HepG2 (cell line): ENCODE data around the gene TSPAN9. TPM values are rescaled to one million over a fixed set of nuclear protein-coding genes. Genes with fewer than 3 reads are reported as not detected.

Experiments used
- ATAC-seq: fragments of 200-7000 bp; cut with Tn5 transposase; 3 replicates; pipeline ENCODE4 v1.9.1; 2020; ENCODE audit warnings: mild to moderate bottlenecking, moderate library complexity
- BruUV-seq: library from RNA; stranded (reverse); fragments of 400-500 nt; replicated peaks from 2 replicates; lab custom pipeline; 2021; lab: Mats Ljungman, UMichigan
- CTCF ChIA-PET: fragments of 300-600 bp; formaldehyde crosslinking; extraction: SDS; loops from one replicate; lab custom pipeline; 2021; ENCODE audit warnings: low total read pairs, inconsistent platforms, low intra/inter-chr PET ratio; lab: Yijun Ruan, JAX
- POLR2A ChIA-PET: fragments of 350-600 bp; sonication (Branson Sonifier 250); formaldehyde crosslinking; loops from one replicate; lab custom pipeline; 2020; ENCODE audit warnings: antibody characterized with exemption, inconsistent platforms; lab: Yijun Ruan, JAX
- DNase-seq: peaks from one replicate; pipeline ENCODE4 v3.0.0-alpha.2; 2015; ENCODE audit warnings: low spot score
- FAIRE-seq: peaks from 3 replicates; lab custom pipeline; 2011; peaks lifted over from hg19 to GRCh38; lab: Jason Lieb, UNC
- H2AFZ ChIP-seq: one replicate; pipeline ENCODE4 v1.6.1; 2011; ENCODE audit warnings: low read length, inconsistent platforms
- H3K27ac ChIP-seq: fragments of 300-600 bp; 3 replicates; pipeline ENCODE4 v1.8.0; 2011; ENCODE audit warnings: mixed run types, mild to moderate bottlenecking, mixed read lengths, low read length, inconsistent platforms; ENCODE audit not compliant: insufficient read depth; ENCODE audit errors: extremely low read length
- H3K27me3 ChIP-seq, 2 experiments: fragments of 200-600 bp in 1 of 2; 2 replicates in 1 of 2; 3 replicates in 1 of 2; pipeline versions ENCODE4 v1.6.0 to v1.8.0; 2011; ENCODE audit warnings: low read length in 2 of 2, mild to moderate bottlenecking in 2 of 2, moderate library complexity in 2 of 2, inconsistent platforms in 1 of 2; ENCODE audit not compliant: insufficient read depth in 2 of 2, control insufficient read depth in 1 of 2
- H3K36me3 ChIP-seq, 2 experiments: fragments of 200-600 bp in 1 of 2; replicated peaks in 1 of 2; 2 replicates in 1 of 2; 3 replicates in 1 of 2; pipeline versions ENCODE4 v1.5.1 to v1.8.0; 2011; ENCODE audit warnings: low read length in 2 of 2, inconsistent platforms in 1 of 2; ENCODE audit not compliant: insufficient read depth in 2 of 2, control insufficient read depth in 1 of 2
- H3K4me1 ChIP-seq: 2 replicates; pipeline ENCODE4 v1.5.1; 2012; ENCODE audit warnings: low read length, inconsistent platforms; ENCODE audit not compliant: insufficient read depth
- H3K4me2 ChIP-seq: 2 replicates; pipeline ENCODE4 v1.6.0; 2011; ENCODE audit warnings: low read depth, low read length, inconsistent platforms
- H3K4me3 ChIP-seq, 3 experiments: fragments of 200-600 bp in 1 of 3; sonication (generic), shearing (Covaris generic) in 1 of 3; replicated peaks in 1 of 3; 2 replicates each; pipeline ENCODE4 v1.5.1; 2011 to 2016; ENCODE audit warnings: low read length in 3 of 3, inconsistent platforms in 2 of 3, low read depth in 2 of 3, mild to moderate bottlenecking in 2 of 3, control low read depth in 1 of 3, mixed read lengths in 1 of 3; ENCODE audit not compliant: insufficient read depth in 1 of 3
- H3K79me2 ChIP-seq: one replicate; pipeline ENCODE4 v1.6.1; 2011; ENCODE audit warnings: low read length, inconsistent platforms; ENCODE audit not compliant: insufficient read depth
- H3K9ac ChIP-seq: 2 replicates; pipeline ENCODE4 v1.6.0; 2011; ENCODE audit warnings: mild to moderate bottlenecking, low read depth, low read length, inconsistent platforms; ENCODE audit not compliant: insufficient read depth
- H3K9me3 ChIP-seq: 2 replicates; pipeline ENCODE4 v1.5.1; 2012; ENCODE audit warnings: mild to moderate bottlenecking, low read length
- H4K20me1 ChIP-seq: 2 replicates; pipeline ENCODE4 v1.6.0; 2011; ENCODE audit warnings: inconsistent platforms, mild to moderate bottlenecking, low read length, moderate library complexity; ENCODE audit not compliant: insufficient read depth
- BCL3 ChIP-seq: sonication (generic); formaldehyde crosslinking; IDR thresholded peaks from 2 replicates; pipeline ENCODE4 v1.5.1; 2020; ENCODE audit warnings: mild to moderate bottlenecking, missing genetic modification reagents, moderate library complexity
- HMG20B ChIP-seq: conservative IDR thresholded peaks from 2 replicates; pipeline ENCODE4 v1.6.1; 2016; ENCODE audit warnings: missing genetic modification reagents, missing compliant biosample characterization
- HNF1B ChIP-seq: sonication (generic); formaldehyde crosslinking; IDR thresholded peaks from 2 replicates; pipeline ENCODE4 v1.5.1; 2020; ENCODE audit warnings: mild to moderate bottlenecking, moderate library complexity, missing genetic modification reagents
- HNRNPUL1 ChIP-seq: fragments of 200-400 bp; formaldehyde crosslinking; IDR thresholded peaks from 2 replicates; pipeline ENCODE4 v1.6.1; 2017; ENCODE audit warnings: low read depth, mild to moderate bottlenecking, low read length, moderate library complexity
- JDP2 ChIP-seq: sonication (generic); formaldehyde crosslinking; IDR thresholded peaks from 2 replicates; pipeline ENCODE4 v1.8.1; 2022; ENCODE audit warnings: missing genetic modification reagents, borderline replicate concordance
- RBM39 ChIP-seq: fragments of 200-400 bp; formaldehyde crosslinking; IDR thresholded peaks from one replicate; pipeline ENCODE4 v1.6.1; 2018; ENCODE audit warnings: antibody characterized with exemption, mild to moderate bottlenecking, low read depth, low read length; ENCODE audit not compliant: poor library complexity, severe bottlenecking
- SAFB2 ChIP-seq: sonication (generic); formaldehyde crosslinking; IDR thresholded peaks from 2 replicates; pipeline ENCODE4 v1.5.1; 2020; ENCODE audit warnings: missing genetic modification reagents, low read depth, mild to moderate bottlenecking, borderline replicate concordance
- STAG1 ChIP-seq: sonication (generic); formaldehyde crosslinking; IDR thresholded peaks from 2 replicates; pipeline ENCODE4 v1.4.0; 2020; ENCODE audit warnings: missing genetic modification reagents
- TIGD3 ChIP-seq: sonication (generic); formaldehyde crosslinking; IDR thresholded peaks from 2 replicates; pipeline ENCODE4 v1.5.1; 2020; ENCODE audit warnings: mild to moderate bottlenecking, missing genetic modification reagents, borderline replicate concordance
- XRCC5 ChIP-seq: fragments of 200-400 bp; formaldehyde crosslinking; optimal IDR thresholded peaks from 2 replicates; pipeline ENCODE3; 2017; ENCODE audit warnings: mild to moderate bottlenecking, low read length
- ZNF660 ChIP-seq: sonication (generic); formaldehyde crosslinking; IDR thresholded peaks from 2 replicates; pipeline ENCODE4 v1.5.1; 2020; ENCODE audit warnings: mild to moderate bottlenecking, low read depth, missing genetic modification reagents, borderline replicate concordance
- ZNF747 ChIP-seq: sonication (generic); formaldehyde crosslinking; IDR thresholded peaks from 2 replicates; pipeline ENCODE4 v1.8.1; 2023; ENCODE audit warnings: missing genetic modification reagents, mild to moderate bottlenecking, borderline replicate concordance
- ZSCAN12 ChIP-seq: sonication (generic); formaldehyde crosslinking; IDR thresholded peaks from 2 replicates; pipeline ENCODE4 v1.9.0; 2021; ENCODE audit warnings: mild to moderate bottlenecking, missing genetic modification reagents
- ZUFSP ChIP-seq: sonication (generic); formaldehyde crosslinking; IDR thresholded peaks from 2 replicates; pipeline ENCODE4 v1.9.0; 2021; ENCODE audit warnings: missing genetic modification reagents, mild to moderate bottlenecking, borderline replicate concordance
- WGBS: methylation state at CpG from one replicate; pipeline ENCODE4 v1.1.6; 2017; ENCODE audit warnings: low lambda C conversion rate; 5-methylcytosine and 5-hydroxymethylcytosine counted together
- in situ Hi-C: cut with HindIII; loops from 2 replicates; pipeline ENCODE4 v1.10.0; 2017; ENCODE audit warnings: low pct_unique_long_range_greater_than_20kb; ENCODE audit not compliant: extremely low pct_ligation_motif_present
- intact Hi-C: fragments of 100-400 bp; cut with micrococcal nuclease; formaldehyde crosslinking; loops from one replicate; pipeline ENCODE4 v1.10.0; 2022; ENCODE audit not compliant: unreplicated experiment
- polyA plus RNA-seq, 8 experiments: library from polyadenylated mRNA; depleted of rRNA in 3 of 8; stranded (reverse) in 7 of 8; unstranded in 1 of 8; fragments of >200 nt; fragmentation: Illumina TruSeq in 4 of 8; extraction: Trizol in 4 of 8; gene quantifications; 2 replicates each; pipeline versions ENCODE4 v1.2.1 to v1.2.3, GENCODE V29; 2011 to 2016; ENCODE audit warnings: low read depth in 4 of 8, missing spikeins in 1 of 8, mixed read lengths in 1 of 8; ENCODE audit not compliant: insufficient read depth in 1 of 8
- total RNA-seq, 5 experiments: library from RNA; depleted of rRNA; stranded (reverse); fragments of >200 nt; fragmentation: Illumina TruSeq; extraction: Trizol; gene quantifications; 2 replicates each; pipeline ENCODE4 v1.2.3, GENCODE V29; 2016; ENCODE audit warnings: low read depth in 1 of 5

TSPAN9 gene
- total and polyA plus RNA-seq, 2 of the 13 experiments (the other 11 are each of a cell fraction or from before 2014, with no cell fraction given): 18.1 to 42.3 TPM

- TF ChIP-seq STAG1 (CRISPR knock-in tag) (no peak), ZSCAN12 (CRISPR knock-in tag) (no peak), TIGD3 (CRISPR knock-in tag) (no peak)
These were observed 221.4 kb downstream of the TSPAN9 start (continued) for GRCh38 chr12:3298603-3299002.

GRCh38 chr12:3299929-3300832, 223.0 kb downstream of the TSPAN9 start:
- Histone ChIP-seq H4K20me1 (no peaks in the 10 kb centered on the region; the same call in 1 of the 2 replicates), H3K79me2 (no peaks in the 10 kb centered on the region), H3K36me3 (no peaks in the 10 kb centered on the region), H3K4me2 (peak overlapping the region; percentile 79), H3K4me3 (peak overlapping the region in 2 of 3 experiments; percentile 6 to 51; a peak in 4 of 6 replicates), H3K27ac (no peak overlapping the region), H2AFZ (no peak overlapping the region), H3K9ac (no peak overlapping the region), H3K9me3 (no peaks in the 10 kb centered on the region), H3K4me1 (peaks cover 29% of the 10 kb centered on the region), H3K27me3 (peaks cover 2 to 54% of the 10 kb centered on the region in 2 experiments; a peak in 4 of 5 replicates)
- intact Hi-C loops: loop anchor here (1.0 to 5.0 kb wide), 4 partner anchors 33 to 504 kb away; no protein-coding TSS in a partner anchor
- POLR2A ChIA-PET: no interaction called here
- peak; percentile 73 for FAIRE-seq
- BruUV-seq: no TSS peak
- ATAC-seq: peak; percentile 58
- CTCF ChIA-PET: interaction anchor here (1.0 to 2.7 kb wide), 7 partner anchors 13 to 977 kb away, joined by 3 to 27 read pairs (median 4); no protein-coding TSS in a partner anchor
- peak; percentile 72 for DNase-seq
- WGBS: 2% methylated on average over 21 of the region's 32 CpGs
- in situ Hi-C loops: loop anchor here (10.0 kb wide), 3 partner anchors 475 to 975 kb away; partner anchors contain the start of gene CCND2
- no peak for TF ChIP-seq BCL3 (CRISPR knock-in tag)
- TF ChIP-seq RBM39: peak; percentile 28
- TF ChIP-seq XRCC5: peak; percentile 70
- TF ChIP-seq ZNF660: no peak
- no peak for TF ChIP-seq HMG20B (CRISPR knock-in tag)
- TF ChIP-seq SAFB2: 0 out of 2 replicates have a peak, but pooled peaks have one; percentile 48
- 0 out of 2 replicates have a peak, but pooled peaks have one; percentile 16 for TF ChIP-seq HNF1B (CRISPR knock-in tag)
- no peak for TF ChIP-seq HNRNPUL1
- TF ChIP-seq JDP2 (CRISPR knock-in tag): no peak
- TF ChIP-seq ZUFSP: 0 out of 2 replicates have a peak, but pooled peaks have one; percentile 21
- TF ChIP-seq ZNF747: 0 out of 2 replicates have a peak, but pooled peaks have one; percentile 32
